Endothelial cell (in vitro differentiated cells): ENCODE results near the gene TMEM225B. TPM values are rescaled to one million over a fixed set of nuclear protein-coding genes. Genes with fewer than 3 reads are reported as not detected.
"Not testable (repeated sequence)": the region's sequence is repeated elsewhere in the genome, so short reads cannot be mapped to it uniquely, and the experiment has no call there.

ENCODE experiments used
- DNase-seq: peaks from one replicate; pipeline ENCODE4 v3.0.0; 2021; ENCODE audit warnings: low spot score
- H3K27ac Mint-ChIP-seq: one replicate; pipeline ENCODE4 v1.8.0; 2021; ENCODE audit warnings: mixed read lengths, inconsistent platforms; ENCODE audit not compliant: unreplicated experiment
- H3K27me3 Mint-ChIP-seq: one replicate; pipeline ENCODE4 v1.8.0; 2021; ENCODE audit warnings: mild to moderate bottlenecking, moderate library complexity, mixed read lengths, inconsistent platforms; ENCODE audit not compliant: unreplicated experiment
- H3K36me3 Mint-ChIP-seq: one replicate; pipeline ENCODE4 v1.8.0; 2021; ENCODE audit warnings: mild to moderate bottlenecking, low read depth, mixed read lengths, inconsistent platforms; ENCODE audit not compliant: unreplicated experiment
- H3K4me1 Mint-ChIP-seq: one replicate; pipeline ENCODE4 v1.8.0; 2021; ENCODE audit warnings: mild to moderate bottlenecking, mixed read lengths, inconsistent platforms; ENCODE audit not compliant: unreplicated experiment
- H3K4me3 Mint-ChIP-seq: one replicate; pipeline ENCODE4 v1.8.0; 2021; ENCODE audit warnings: mild to moderate bottlenecking, mixed read lengths, inconsistent platforms; ENCODE audit not compliant: unreplicated experiment
- H3K9me3 Mint-ChIP-seq: one replicate; pipeline ENCODE4 v1.8.0; 2021; ENCODE audit warnings: mixed read lengths, inconsistent platforms; ENCODE audit not compliant: unreplicated experiment
- total RNA-seq: library from RNA; stranded (reverse); fragmentation: NEBNext Ultra II Directional; extraction: Animal tissue kit (Norgen Biotek cat#: 25700); gene quantifications from one replicate; pipeline ENCODE4 v1.2.1, GENCODE V29; 2021; ENCODE audit not compliant: unreplicated experiment
- TF ChIP-seq, protein P1 (sequence below): fragments of 200-600 bp; sonication (generic); IDR thresholded peaks from one replicate; pipeline ENCODE4 v1.5.0; 2021; ENCODE audit warnings: antibody characterized with exemption; ENCODE audit not compliant: unreplicated experiment

Gene TMEM225B
- total RNA-seq, 1 donor from 2014 or later: 0.46 TPM

DNA sequence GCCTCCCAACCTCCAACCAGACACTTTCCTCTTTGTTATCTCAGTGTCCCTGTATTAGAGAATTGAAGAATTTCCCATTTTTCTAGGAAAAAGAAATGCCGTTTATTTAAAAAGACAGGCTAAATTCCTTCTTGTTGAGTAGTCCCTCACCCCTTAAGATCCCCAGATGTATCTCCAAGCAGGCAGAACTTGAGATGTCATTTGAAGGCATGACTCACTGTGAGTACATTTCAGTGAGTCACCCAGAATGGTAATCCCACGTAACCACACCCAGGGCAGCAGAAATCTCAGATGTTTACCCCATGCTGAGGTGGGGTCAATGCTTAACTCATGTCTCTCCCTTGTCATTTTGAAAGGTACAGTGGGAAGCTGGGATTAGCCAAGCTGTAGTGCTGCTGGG, 35.2 kb upstream of the TMEM225B start:
- H3K4me3 Mint-ChIP-seq: peak overlapping the region; percentile 27
- DNase-seq: no peak
- peaks cover 3% of the 10 kb centered on the region for H3K27me3 Mint-ChIP-seq
- H3K4me1 Mint-ChIP-seq: peaks cover 15% of the 10 kb centered on the region
- no peaks in the 10 kb centered on the region for H3K9me3 Mint-ChIP-seq
- TF ChIP-seq, protein P1, sequence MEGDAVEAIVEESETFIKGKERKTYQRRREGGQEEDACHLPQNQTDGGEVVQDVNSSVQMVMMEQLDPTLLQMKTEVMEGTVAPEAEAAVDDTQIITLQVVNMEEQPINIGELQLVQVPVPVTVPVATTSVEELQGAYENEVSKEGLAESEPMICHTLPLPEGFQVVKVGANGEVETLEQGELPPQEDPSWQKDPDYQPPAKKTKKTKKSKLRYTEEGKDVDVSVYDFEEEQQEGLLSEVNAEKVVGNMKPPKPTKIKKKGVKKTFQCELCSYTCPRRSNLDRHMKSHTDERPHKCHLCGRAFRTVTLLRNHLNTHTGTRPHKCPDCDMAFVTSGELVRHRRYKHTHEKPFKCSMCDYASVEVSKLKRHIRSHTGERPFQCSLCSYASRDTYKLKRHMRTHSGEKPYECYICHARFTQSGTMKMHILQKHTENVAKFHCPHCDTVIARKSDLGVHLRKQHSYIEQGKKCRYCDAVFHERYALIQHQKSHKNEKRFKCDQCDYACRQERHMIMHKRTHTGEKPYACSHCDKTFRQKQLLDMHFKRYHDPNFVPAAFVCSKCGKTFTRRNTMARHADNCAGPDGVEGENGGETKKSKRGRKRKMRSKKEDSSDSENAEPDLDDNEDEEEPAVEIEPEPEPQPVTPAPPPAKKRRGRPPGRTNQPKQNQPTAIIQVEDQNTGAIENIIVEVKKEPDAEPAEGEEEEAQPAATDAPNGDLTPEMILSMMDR: no peak
- H3K27ac Mint-ChIP-seq: no peak overlapping the region
- peaks cover 39% of the 10 kb centered on the region for H3K36me3 Mint-ChIP-seq

DNA sequence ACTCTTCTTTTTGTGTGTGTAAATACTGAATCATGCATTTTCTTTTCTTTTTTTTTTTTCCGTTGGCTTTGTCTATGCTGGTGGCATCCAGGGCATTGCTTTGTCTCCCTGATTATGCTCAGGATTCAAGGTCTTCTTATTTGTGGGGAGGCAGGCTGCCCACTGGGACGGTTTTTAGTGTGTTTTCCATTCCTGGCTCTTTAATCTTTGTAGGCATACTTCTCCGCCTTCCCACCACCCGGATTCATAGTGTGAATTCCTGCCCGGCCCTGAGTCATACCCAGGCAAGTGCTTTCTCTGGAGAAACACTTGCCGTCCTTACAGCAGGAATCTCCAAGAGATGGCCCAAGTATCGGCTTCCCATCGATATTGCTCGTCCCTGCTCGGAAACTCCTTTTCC, 34.4 kb upstream of the TMEM225B start:
- Mint-ChIP-seq H3K27ac (no peak overlapping the region), H3K4me3 (peak overlapping the region; percentile 22), H3K4me1 (peaks cover 11% of the 10 kb centered on the region), H3K27me3 (peaks cover 3% of the 10 kb centered on the region), H3K9me3 (no peaks in the 10 kb centered on the region), H3K36me3 (peaks cover 39% of the 10 kb centered on the region)
- TF ChIP-seq, protein P1: no peak
- no peak for DNase-seq

DNA sequence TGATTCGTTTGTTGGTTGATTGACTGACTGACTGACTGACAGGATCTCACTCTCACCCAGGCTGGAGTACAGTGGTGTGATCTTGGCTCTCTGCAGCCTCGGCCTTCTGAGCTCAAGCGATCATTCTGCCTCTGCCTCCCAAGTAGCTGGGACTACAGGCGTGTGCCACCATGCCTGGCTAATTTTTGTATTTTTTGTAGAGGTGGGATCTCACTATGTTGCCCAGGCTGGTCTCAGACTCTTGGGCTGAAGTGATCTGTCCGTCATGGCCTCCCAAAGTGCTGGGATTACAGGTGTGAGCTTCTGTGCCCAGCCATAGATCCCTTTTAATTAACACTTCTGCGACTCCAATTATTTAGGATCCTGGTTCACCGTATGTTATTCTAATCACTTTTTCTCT, 29.3 kb upstream of the TMEM225B start:
- H3K4me3 Mint-ChIP-seq, H3K9me3 Mint-ChIP-seq, H3K27ac Mint-ChIP-seq, H3K27me3 Mint-ChIP-seq, DNase-seq, H3K4me1 Mint-ChIP-seq: not testable (repeated sequence)
- peaks cover 24% of the 10 kb centered on the region for H3K36me3 Mint-ChIP-seq

DNA sequence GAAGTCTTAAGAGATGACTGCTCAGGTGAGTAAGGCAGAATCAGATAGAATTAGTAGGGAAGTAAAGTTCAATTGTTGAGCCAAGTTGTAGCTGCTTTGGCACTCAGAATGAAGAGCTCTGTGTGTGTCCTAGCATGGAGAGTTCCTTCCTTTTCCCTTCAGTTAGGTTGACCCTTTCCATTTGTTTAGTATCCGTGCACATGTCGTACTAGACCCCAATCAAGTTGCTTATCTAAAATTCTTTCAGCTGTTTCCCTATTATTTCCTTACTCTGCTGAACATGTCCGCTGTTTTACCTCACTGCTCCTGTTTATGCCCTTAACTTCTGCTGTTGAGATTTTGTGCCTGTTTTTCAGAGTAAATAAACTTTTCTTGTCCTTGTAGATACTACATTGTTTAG, 26.3 kb upstream of the TMEM225B start:
- no peak for DNase-seq
- Mint-ChIP-seq H3K9me3 (no peaks in the 10 kb centered on the region), H3K4me1 (no peaks in the 10 kb centered on the region), H3K4me3 (no peak overlapping the region), H3K27me3 (no peaks in the 10 kb centered on the region), H3K27ac (no peak overlapping the region), H3K36me3 (peaks cover 9% of the 10 kb centered on the region)
- TF ChIP-seq, protein P1: no peak

DNA sequence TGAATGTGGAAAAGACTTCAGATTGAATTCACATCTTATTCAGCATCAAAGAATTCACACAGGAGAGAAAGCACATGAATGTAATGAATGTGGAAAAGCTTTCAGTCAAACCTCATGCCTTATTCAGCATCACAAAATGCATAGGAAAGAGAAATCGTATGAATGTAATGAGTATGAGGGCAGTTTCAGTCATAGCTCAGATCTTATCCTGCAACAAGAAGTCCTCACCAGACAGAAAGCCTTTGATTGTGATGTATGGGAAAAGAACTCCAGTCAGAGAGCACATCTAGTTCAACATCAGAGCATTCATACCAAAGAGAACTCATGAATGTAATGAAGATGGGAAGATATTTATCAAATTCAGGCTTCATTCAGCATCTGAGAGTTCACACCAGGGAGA, 24.8 kb upstream of the TMEM225B start:
- Mint-ChIP-seq H3K9me3 (no peaks in the 10 kb centered on the region), H3K36me3 (peaks cover 9% of the 10 kb centered on the region), H3K4me1 (no peaks in the 10 kb centered on the region), H3K4me3 (no peak overlapping the region), H3K27ac (no peak overlapping the region), H3K27me3 (no peaks in the 10 kb centered on the region)
- TF ChIP-seq, protein P1: no peak
- DNase-seq: no peak

DNA sequence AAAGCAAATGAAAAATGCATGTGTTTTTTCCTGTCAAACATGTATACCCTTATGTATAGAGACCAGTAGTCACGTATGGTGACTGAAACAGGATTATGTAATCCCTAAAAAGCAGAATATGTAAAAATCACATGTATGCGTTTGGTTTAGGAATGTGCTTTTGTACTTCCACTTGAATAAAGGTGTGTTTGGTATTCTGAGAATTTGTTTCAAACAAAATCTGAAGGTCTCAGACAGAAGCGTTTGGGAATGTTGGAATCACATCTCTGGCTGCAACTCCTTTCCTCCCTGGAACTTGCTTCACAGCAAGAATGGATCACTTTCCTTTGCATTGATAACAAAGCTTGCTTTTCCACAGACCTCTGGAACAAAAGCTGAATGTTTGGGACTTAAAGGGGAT, 21.8 kb upstream of the TMEM225B start:
- no peak for DNase-seq
- no peak overlapping the region for H3K27ac Mint-ChIP-seq
- TF ChIP-seq, protein P1: no peak
- peaks cover 8% of the 10 kb centered on the region for H3K4me1 Mint-ChIP-seq
- H3K36me3 Mint-ChIP-seq: peaks cover 5% of the 10 kb centered on the region
- H3K9me3 Mint-ChIP-seq: no peaks in the 10 kb centered on the region
- H3K27me3 Mint-ChIP-seq: no peaks in the 10 kb centered on the region
- H3K4me3 Mint-ChIP-seq: no peak overlapping the region
